Left forelimb (tissue), 1 donor: Measurements from ENCODE around the gene ETFA.
"Not testable (repeated sequence)": the region's sequence is repeated elsewhere in the genome, so short reads cannot be mapped to it uniquely, and the experiment has no call there.

Experiments
- DNase-seq: peaks from one replicate; pipeline ENCODE4 v3.0.0-alpha.2; 2018; ENCODE audit warnings: low spot score

The ETFA gene

GRCh38 chr15:76324066-76324465 lies 12.8 kb upstream of the ETFA start:
- DNase-seq: no peak

- DNase-seq: no peak
Observed at GRCh38 chr15:76321602-76322001, 10.3 kb upstream of the ETFA start.

- no peak for DNase-seq
Observed at GRCh38 chr15:76321171-76321570, 9.9 kb upstream of the ETFA start.

DNA sequence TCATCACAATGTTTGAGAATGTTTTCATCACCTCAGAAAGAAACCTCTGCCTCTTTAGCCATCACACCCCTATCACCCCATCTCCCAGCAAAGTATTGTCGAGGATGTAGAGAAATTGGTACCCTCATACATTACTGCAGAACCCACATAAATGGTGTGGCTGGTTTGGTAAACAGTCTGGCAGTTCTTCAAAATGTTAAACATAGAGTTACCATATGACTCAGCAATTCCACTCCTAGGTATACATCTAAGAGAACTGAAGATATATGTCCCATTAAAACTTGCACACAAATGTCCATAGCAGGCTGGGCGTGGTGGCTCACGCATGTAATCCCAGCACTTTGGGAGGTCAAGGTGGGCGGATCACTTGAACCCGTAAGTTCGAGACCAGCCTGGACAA lies 8.7 kb upstream of the ETFA start:
- no peak for DNase-seq

- DNase-seq: no peak
Observed at GRCh38 chr15:76313731-76314130, 2.5 kb upstream of the ETFA start.

GRCh38 chr15:76313175-76313567 lies 1.9 kb upstream of the ETFA start:
- not testable (repeated sequence) for DNase-seq

DNA sequence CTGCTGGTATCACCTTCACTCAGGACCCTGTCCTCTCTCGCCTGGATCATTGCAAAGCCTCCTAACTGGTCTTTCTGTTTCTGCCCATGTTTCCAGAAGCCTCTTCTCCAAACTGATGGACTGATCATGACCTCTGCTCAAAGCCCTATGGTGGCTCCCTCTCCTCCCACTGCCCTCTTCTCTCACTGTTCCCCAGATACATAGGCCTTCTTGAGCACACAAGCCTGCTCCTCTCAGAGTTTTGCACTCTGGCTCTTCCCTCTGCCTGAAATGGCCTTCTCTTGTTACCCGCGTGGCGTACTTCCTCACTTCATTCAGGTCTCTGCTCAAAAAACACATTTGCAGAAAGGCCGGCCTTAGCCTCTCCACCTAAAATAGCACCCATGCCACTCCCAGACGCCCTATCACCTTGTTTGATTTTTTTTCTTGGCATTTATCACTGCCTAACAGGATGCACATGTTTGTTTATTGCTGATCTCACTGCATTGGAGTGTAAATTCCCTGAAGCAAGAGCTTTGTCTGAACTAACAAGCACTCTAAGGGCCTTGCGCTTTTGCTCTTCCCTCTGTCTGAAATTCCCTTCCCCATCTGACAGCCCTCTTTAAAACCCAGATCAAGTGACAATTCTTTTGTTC lies 1.4 kb upstream of the ETFA start:
- DNase-seq: no peak

- peak; percentile 76 for DNase-seq
Observed at GRCh38 chr15:76310475-76311099, 682 bp downstream of the ETFA start.

DNA sequence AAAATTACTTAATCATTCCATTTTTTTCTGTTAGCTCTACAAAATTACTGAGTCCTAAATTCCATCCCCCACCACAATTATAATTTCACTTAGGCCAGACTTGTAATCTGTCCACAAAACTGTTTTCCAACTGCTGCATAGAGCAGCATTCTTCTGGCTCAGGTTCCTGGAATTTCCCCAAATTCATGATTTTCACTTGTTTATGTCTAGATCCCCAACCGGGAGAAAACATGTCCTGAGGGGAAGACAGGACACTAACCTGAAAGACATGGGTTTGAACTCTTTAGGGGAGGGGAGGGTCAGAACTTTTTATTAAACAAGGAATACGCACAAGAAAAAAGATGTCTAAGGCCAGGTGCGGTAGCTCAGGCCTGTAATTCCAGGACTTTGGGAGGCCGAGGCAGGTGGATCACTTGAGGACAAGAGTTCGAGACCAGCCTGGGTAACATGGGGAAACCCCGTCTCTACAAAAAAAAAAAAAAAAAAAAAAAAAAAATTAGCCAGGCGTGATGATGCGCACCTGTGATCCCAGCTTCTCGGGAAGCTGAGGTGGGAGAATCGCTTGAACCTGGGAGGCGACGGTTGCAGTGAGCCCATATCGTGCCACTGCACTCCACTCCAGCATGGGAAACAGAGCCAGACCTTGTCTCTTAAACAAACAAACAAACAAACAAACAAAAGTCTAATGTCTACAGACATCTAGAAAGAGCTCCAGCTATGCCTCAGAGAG lies 1.5 kb downstream of the ETFA start:
- no peak for DNase-seq

GRCh38 chr15:76303909-76304308 lies 7.4 kb downstream of the ETFA start:
- DNase-seq: no peak

DNA sequence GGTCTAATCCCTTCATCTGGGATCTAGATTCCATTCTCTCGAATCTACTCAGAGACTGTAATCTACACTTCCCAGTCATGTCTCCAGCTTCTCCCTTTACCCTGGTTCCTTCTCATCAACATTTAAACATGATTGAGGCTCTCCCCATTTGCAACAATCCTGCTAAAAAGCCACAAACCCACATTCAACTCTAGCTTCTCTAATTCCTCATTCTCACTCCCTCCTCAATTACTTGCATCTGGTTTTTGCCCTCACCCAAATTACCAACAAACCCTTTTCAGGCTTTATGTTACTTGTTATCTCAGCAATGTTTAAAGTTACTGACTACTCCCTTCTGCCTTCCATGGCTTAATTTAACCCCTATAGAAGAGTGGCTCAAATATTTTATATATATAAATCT lies 11.5 kb downstream of the ETFA start:
- no peak for DNase-seq

DNA sequence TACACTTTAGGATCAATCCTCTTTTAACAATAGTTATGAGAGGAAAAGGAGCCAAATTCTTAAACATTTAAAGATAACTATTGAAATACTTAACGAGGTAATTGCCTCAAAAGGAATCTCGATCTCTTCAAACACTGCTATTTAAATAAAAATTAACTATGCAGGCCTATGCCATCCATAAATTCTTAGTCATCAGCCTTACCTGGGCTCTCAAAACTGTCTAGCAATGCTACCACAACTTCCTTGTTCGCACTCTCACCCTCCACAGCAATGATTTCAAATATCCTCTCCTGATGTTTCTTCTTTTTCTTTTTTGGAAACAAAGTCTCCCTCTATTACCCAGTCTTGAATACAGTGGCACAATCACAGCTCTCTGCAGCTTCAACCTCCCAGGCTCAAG lies 12.3 kb downstream of the ETFA start:
- no peak for DNase-seq

DNA sequence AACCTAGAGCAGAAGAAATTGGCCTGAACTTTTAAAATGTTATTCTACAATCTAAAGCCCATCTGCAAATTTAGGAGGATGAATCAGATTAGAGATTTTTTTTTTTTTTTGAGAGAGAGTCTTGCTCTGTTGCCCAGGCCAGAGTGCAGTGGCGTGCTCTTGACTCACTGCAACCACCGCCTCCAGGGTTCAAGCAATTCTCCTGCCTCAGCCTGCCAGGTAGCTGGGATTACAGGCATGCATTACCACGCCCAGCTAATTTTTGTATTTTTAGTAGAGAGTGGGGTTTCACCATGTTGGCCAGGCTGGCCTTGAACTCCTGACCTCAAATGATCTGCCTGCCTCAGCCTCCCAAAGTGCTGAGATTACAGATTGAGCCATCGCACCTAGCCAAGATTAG lies 13.3 kb downstream of the ETFA start:
- not testable (repeated sequence) for DNase-seq

- no peak for DNase-seq
Observed at GRCh38 chr15:76296849-76297248, 14.4 kb downstream of the ETFA start.

DNA sequence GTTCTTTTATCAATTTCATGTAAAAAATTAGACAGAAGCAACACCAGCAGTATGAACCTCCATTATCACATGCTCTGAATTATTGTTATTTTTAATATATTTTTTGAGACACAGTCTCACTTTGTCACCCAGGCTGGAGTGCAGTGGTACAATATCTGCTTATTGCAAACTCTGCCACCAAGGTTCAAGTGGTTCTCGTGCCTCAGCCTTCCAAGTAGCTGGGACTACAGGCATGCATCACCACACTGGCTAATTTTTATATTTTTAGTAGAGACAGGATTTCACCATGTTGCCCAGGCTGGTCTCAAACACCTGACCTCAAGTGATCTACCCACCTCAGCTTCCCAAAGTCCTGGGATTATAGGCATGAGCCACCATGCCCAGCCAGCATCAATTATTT lies 16.8 kb downstream of the ETFA start:
- DNase-seq: not testable (repeated sequence)

- DNase-seq: no peak
Observed at GRCh38 chr15:76293361-76293760, 17.9 kb downstream of the ETFA start.

DNA sequence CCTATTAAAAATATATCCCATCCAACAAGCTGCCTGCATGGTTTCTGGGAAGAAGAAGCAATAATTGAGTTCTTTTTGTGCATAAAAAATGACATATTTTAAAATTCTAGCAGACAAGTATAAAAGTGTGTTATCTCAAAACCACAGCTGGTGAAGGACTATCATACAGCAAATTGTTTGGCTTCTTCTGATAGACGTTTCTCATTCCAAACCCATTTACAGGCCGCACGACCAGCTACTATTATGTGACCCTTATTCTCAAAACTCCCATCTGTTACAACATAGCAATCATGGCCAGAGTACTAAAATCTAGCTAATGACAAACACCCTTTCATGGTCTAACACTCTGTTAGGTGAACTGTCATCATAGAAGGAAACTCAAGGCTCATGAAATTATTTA lies 21.7 kb downstream of the ETFA start:
- DNase-seq: no peak

DNA sequence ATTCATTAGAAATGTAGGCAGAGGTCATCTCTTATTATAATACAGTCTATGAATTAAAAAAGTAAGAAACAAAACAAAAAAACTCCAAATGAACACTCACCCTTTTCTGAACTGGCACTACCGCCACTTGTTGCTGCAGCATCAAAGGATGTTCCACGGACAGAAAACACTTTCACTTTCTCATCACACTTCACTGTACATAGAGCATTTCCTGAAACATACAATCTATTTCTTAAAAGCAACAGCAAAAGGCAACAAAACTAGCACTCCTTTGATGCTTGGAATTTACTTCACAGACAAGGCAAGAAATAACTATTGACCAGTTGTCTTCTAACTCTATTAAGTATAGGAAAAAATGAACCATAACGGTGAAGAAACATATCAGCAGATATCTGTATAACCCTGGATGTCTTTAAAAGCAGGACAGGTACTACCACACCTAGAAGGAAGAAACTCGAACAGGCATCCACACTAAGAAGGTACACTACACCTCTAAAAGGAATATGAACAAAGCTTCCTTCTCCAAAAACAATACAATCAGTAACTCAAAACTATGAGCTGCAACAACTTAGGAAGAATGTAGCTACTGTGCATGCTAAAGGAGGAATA lies 24.9 kb downstream of the ETFA start:
- no peak for DNase-seq

- no peak for DNase-seq
Observed at GRCh38 chr15:76285241-76285825, 25.9 kb downstream of the ETFA start.

DNA sequence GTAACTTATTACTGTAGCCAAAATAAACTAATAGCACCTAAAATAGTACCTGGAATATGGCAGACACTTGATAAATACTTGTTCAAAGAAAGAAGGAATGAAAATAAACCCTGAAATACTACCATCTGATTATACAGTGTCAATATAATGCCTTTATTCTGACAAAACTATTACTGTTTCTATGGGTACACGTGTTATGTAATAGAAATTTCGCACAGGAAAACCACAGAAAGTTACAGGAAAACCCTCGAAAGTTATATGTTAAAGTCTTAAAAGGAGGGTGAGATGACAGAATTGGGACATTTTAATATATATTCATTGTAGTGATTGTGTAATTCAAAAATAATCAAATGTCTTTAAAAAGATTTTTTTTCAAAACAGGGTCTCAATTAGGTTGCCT lies 28.8 kb downstream of the ETFA start:
- DNase-seq: no peak

GRCh38 chr15:76278651-76279050 lies 32.6 kb downstream of the ETFA start:
- no peak for DNase-seq

GRCh38 chr15:76274821-76275220 lies 36.4 kb downstream of the ETFA start:
- no peak for DNase-seq

DNA sequence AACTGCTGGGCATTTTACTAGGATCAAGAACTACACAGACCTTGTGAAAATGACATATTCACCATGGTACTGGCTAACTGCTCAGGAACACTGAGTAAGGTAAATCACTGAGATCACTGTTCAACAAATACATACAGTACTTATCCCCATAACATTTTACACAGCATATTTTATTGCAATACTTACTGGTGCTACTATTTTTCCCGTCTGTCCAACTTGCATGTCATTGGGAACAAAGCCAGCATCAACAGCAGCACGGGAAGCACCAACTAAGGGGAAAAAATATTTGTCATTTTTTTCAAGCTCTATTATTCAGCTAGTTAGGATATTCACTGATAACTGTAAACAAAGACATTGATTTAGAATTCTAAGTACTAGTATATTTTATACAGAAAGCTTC lies 37.0 kb downstream of the ETFA start:
- DNase-seq: no peak
